HepG2 (cell line): ENCODE results near the gene E2F3. TPM values are rescaled to one million over a fixed set of nuclear protein-coding genes. Genes with fewer than 3 reads are reported as not detected.

Experiments used
- ATAC-seq: fragments of 200-7000 bp; cut with Tn5 transposase; 3 replicates; pipeline ENCODE4 v1.9.1; 2020; ENCODE audit warnings: mild to moderate bottlenecking, moderate library complexity
- BruUV-seq: library from RNA; stranded (reverse); fragments of 400-500 nt; replicated peaks from 2 replicates; lab custom pipeline; 2021; lab: Mats Ljungman, UMichigan
- CTCF ChIA-PET: fragments of 300-600 bp; formaldehyde crosslinking; extraction: SDS; loops from one replicate; lab custom pipeline; 2021; ENCODE audit warnings: low total read pairs, inconsistent platforms, low intra/inter-chr PET ratio; lab: Yijun Ruan, JAX
- POLR2A ChIA-PET: fragments of 350-600 bp; sonication (Branson Sonifier 250); formaldehyde crosslinking; loops from one replicate; lab custom pipeline; 2020; ENCODE audit warnings: antibody characterized with exemption, inconsistent platforms; lab: Yijun Ruan, JAX
- DNase-seq: peaks from one replicate; pipeline ENCODE4 v3.0.0-alpha.2; 2015; ENCODE audit warnings: low spot score
- FAIRE-seq: peaks from 3 replicates; lab custom pipeline; 2011; peaks lifted over from hg19 to GRCh38; lab: Jason Lieb, UNC
- H2AFZ ChIP-seq: one replicate; pipeline ENCODE4 v1.6.1; 2011; ENCODE audit warnings: low read length, inconsistent platforms
- H3K27ac ChIP-seq: fragments of 300-600 bp; 3 replicates; pipeline ENCODE4 v1.8.0; 2011; ENCODE audit warnings: mixed run types, mild to moderate bottlenecking, mixed read lengths, low read length, inconsistent platforms; ENCODE audit not compliant: insufficient read depth; ENCODE audit errors: extremely low read length
- H3K27me3 ChIP-seq, 2 experiments: fragments of 200-600 bp in 1 of 2; 2 replicates in 1 of 2; 3 replicates in 1 of 2; pipeline versions ENCODE4 v1.6.0 to v1.8.0; 2011; ENCODE audit warnings: low read length in 2 of 2, mild to moderate bottlenecking in 2 of 2, moderate library complexity in 2 of 2, inconsistent platforms in 1 of 2; ENCODE audit not compliant: insufficient read depth in 2 of 2, control insufficient read depth in 1 of 2
- H3K36me3 ChIP-seq, 2 experiments: fragments of 200-600 bp in 1 of 2; replicated peaks in 1 of 2; 2 replicates in 1 of 2; 3 replicates in 1 of 2; pipeline versions ENCODE4 v1.5.1 to v1.8.0; 2011; ENCODE audit warnings: low read length in 2 of 2, inconsistent platforms in 1 of 2; ENCODE audit not compliant: insufficient read depth in 2 of 2, control insufficient read depth in 1 of 2
- H3K4me1 ChIP-seq: 2 replicates; pipeline ENCODE4 v1.5.1; 2012; ENCODE audit warnings: low read length, inconsistent platforms; ENCODE audit not compliant: insufficient read depth
- H3K4me2 ChIP-seq: 2 replicates; pipeline ENCODE4 v1.6.0; 2011; ENCODE audit warnings: low read depth, low read length, inconsistent platforms
- H3K4me3 ChIP-seq, 3 experiments: fragments of 200-600 bp in 1 of 3; sonication (generic), shearing (Covaris generic) in 1 of 3; replicated peaks in 1 of 3; 2 replicates each; pipeline ENCODE4 v1.5.1; 2011 to 2016; ENCODE audit warnings: low read length in 3 of 3, inconsistent platforms in 2 of 3, low read depth in 2 of 3, mild to moderate bottlenecking in 2 of 3, control low read depth in 1 of 3, mixed read lengths in 1 of 3; ENCODE audit not compliant: insufficient read depth in 1 of 3
- H3K79me2 ChIP-seq: one replicate; pipeline ENCODE4 v1.6.1; 2011; ENCODE audit warnings: low read length, inconsistent platforms; ENCODE audit not compliant: insufficient read depth
- H3K9ac ChIP-seq: 2 replicates; pipeline ENCODE4 v1.6.0; 2011; ENCODE audit warnings: mild to moderate bottlenecking, low read depth, low read length, inconsistent platforms; ENCODE audit not compliant: insufficient read depth
- H3K9me3 ChIP-seq: 2 replicates; pipeline ENCODE4 v1.5.1; 2012; ENCODE audit warnings: mild to moderate bottlenecking, low read length
- H4K20me1 ChIP-seq: 2 replicates; pipeline ENCODE4 v1.6.0; 2011; ENCODE audit warnings: inconsistent platforms, mild to moderate bottlenecking, low read length, moderate library complexity; ENCODE audit not compliant: insufficient read depth
- CEBPZ ChIP-seq: IDR thresholded peaks from 2 replicates; pipeline ENCODE4 v1.6.1; 2012; ENCODE audit warnings: low read length, improper control_type of control experiment
- KDM1A ChIP-seq: IDR thresholded peaks from 2 replicates; pipeline ENCODE4 v1.6.1; 2016; ENCODE audit warnings: missing compliant biosample characterization
- KDM2A ChIP-seq: sonication (generic); formaldehyde crosslinking; IDR thresholded peaks from 2 replicates; pipeline ENCODE4 v1.4.0; 2020; ENCODE audit warnings: low read depth, missing genetic modification reagents, borderline replicate concordance
- RFXANK ChIP-seq: IDR thresholded peaks from 2 replicates; pipeline ENCODE4 v1.6.1; 2016
- SNAI1 ChIP-seq: sonication (generic); formaldehyde crosslinking; IDR thresholded peaks from 2 replicates; pipeline ENCODE4 v1.5.0; 2020; ENCODE audit warnings: mild to moderate bottlenecking, missing genetic modification reagents, borderline replicate concordance
- TSC22D2 ChIP-seq: sonication (generic); formaldehyde crosslinking; IDR thresholded peaks from 2 replicates; pipeline ENCODE4 v1.5.1; 2020; ENCODE audit warnings: missing genetic modification reagents, mild to moderate bottlenecking, borderline replicate concordance
- WIZ ChIP-seq: sonication (generic); formaldehyde crosslinking; IDR thresholded peaks from 2 replicates; pipeline ENCODE4 v1.5.1; 2020; ENCODE audit warnings: mild to moderate bottlenecking, missing genetic modification reagents
- ZFYVE20 ChIP-seq: sonication (generic); formaldehyde crosslinking; IDR thresholded peaks from 2 replicates; pipeline ENCODE4 v1.8.0; 2023; ENCODE audit warnings: low read depth, mild to moderate bottlenecking, moderate library complexity, missing genetic modification reagents, borderline replicate concordance
- ZNF263 ChIP-seq: sonication (generic); formaldehyde crosslinking; IDR thresholded peaks from 2 replicates; pipeline ENCODE4 v1.4.0; 2020; ENCODE audit warnings: missing genetic modification reagents
- ZNF567 ChIP-seq: sonication (generic); formaldehyde crosslinking; IDR thresholded peaks from 2 replicates; pipeline ENCODE4 v1.8.1; 2023; ENCODE audit warnings: mild to moderate bottlenecking, missing genetic modification reagents, borderline replicate concordance
- ZNF652 ChIP-seq: IDR thresholded peaks from 2 replicates; pipeline ENCODE4 v1.6.1; 2016; ENCODE audit warnings: low read depth, borderline replicate concordance
- ZSCAN29 ChIP-seq: sonication (generic); formaldehyde crosslinking; conservative IDR thresholded peaks from 2 replicates; pipeline ENCODE4 v1.4.0; 2020; ENCODE audit warnings: mild to moderate bottlenecking, missing genetic modification reagents
- WGBS: methylation state at CpG from one replicate; pipeline ENCODE4 v1.1.6; 2017; ENCODE audit warnings: low lambda C conversion rate; 5-methylcytosine and 5-hydroxymethylcytosine counted together
- in situ Hi-C: cut with HindIII; loops from 2 replicates; pipeline ENCODE4 v1.10.0; 2017; ENCODE audit warnings: low pct_unique_long_range_greater_than_20kb; ENCODE audit not compliant: extremely low pct_ligation_motif_present
- intact Hi-C: fragments of 100-400 bp; cut with micrococcal nuclease; formaldehyde crosslinking; loops from one replicate; pipeline ENCODE4 v1.10.0; 2022; ENCODE audit not compliant: unreplicated experiment
- polyA plus RNA-seq, 8 experiments: library from polyadenylated mRNA; depleted of rRNA in 3 of 8; stranded (reverse) in 7 of 8; unstranded in 1 of 8; fragments of >200 nt; fragmentation: Illumina TruSeq in 4 of 8; extraction: Trizol in 4 of 8; gene quantifications; 2 replicates each; pipeline versions ENCODE4 v1.2.1 to v1.2.3, GENCODE V29; 2011 to 2016; ENCODE audit warnings: low read depth in 4 of 8, missing spikeins in 1 of 8, mixed read lengths in 1 of 8; ENCODE audit not compliant: insufficient read depth in 1 of 8
- total RNA-seq, 5 experiments: library from RNA; depleted of rRNA; stranded (reverse); fragments of >200 nt; fragmentation: Illumina TruSeq; extraction: Trizol; gene quantifications; 2 replicates each; pipeline ENCODE4 v1.2.3, GENCODE V29; 2016; ENCODE audit warnings: low read depth in 1 of 5
- TF ChIP-seq, protein P1 (sequence below): sonication (generic); formaldehyde crosslinking; IDR thresholded peaks from 2 replicates; pipeline ENCODE4 v1.4.0; 2020; ENCODE audit warnings: missing genetic modification reagents

E2F3 gene
- total and polyA plus RNA-seq, 2 of the 13 experiments (the other 11 are each of a cell fraction or from before 2014, with no cell fraction given) = 8.5 to 12.7 TPM

DNA sequence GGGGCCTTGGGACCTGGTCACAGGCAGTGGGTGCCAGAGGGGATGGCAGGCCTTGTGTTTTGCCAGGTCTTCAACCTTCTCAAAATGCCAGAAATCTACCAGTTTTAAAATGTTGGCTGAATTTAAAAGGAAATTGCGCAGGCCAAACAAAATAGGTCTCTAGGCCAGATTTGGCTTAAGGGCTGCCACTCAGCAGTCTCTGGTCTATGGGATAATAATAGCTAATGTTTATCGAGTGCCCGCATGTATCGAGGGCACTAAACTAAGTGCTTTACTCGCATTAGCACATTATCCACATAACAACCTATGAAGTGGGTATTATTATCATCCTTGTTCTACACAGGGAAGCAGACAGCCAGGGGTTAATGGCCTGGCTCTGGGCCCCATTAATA is 11.0 kb downstream of the E2F3 start:
- POLR2A ChIA-PET = no interaction called here
- ATAC-seq = no peak
- TF ChIP-seq CEBPZ (no peak), ZNF652 (peak; percentile 13; the same call in 1 of the 2 replicates)
- TF ChIP-seq, all 625 proteins: peak for 1
- Histone ChIP-seq H3K4me1 (peaks cover 26% of the 10 kb centered on the region), H3K36me3 (peaks cover 2 to 20% of the 10 kb centered on the region in 2 experiments; a peak in 4 of 5 replicates), H3K4me2 (no peak overlapping the region), H3K9ac (no peak overlapping the region), H3K27me3 (no peaks in the 10 kb centered on the region), H2AFZ (no peak overlapping the region), H3K79me2 (peaks cover 98% of the 10 kb centered on the region), H3K27ac (no peak overlapping the region), H3K4me3 (no peak overlapping the region), H4K20me1 (peaks cover 19% of the 10 kb centered on the region), H3K9me3 (no peaks in the 10 kb centered on the region)
- FAIRE-seq (no peak), DNase-seq (no peak)
- intact Hi-C loops (no loop called here), in situ Hi-C loops (no loop called here)
- CTCF ChIA-PET = no interaction called here
- 100% methylated on average over 5 of the region's 5 CpGs for WGBS
- BruUV-seq = no TSS peak

GRCh38 chr6:20413826-20414225 is 12.1 kb downstream of the E2F3 start:
- in situ Hi-C loops = no loop called here
- CTCF ChIA-PET = no interaction called here
- H2AFZ ChIP-seq = no peak overlapping the region
- H4K20me1 ChIP-seq = peaks cover 19% of the 10 kb centered on the region
- ATAC-seq (no peak), DNase-seq (no peak), FAIRE-seq (no peak)
- H3K4me3 ChIP-seq = no peak overlapping the region
- no peak overlapping the region for H3K9ac ChIP-seq
- BruUV-seq = no TSS peak
- POLR2A ChIA-PET = no interaction called here
- no peak overlapping the region for H3K27ac ChIP-seq
- peaks cover 4 to 17% of the 10 kb centered on the region in 2 experiments; a peak in 4 of 5 replicates for H3K36me3 ChIP-seq
- no peak overlapping the region for H3K4me2 ChIP-seq
- peaks cover 26% of the 10 kb centered on the region for H3K4me1 ChIP-seq
- H3K79me2 ChIP-seq = peaks cover 98% of the 10 kb centered on the region
- no peaks in the 10 kb centered on the region for H3K27me3 ChIP-seq
- H3K9me3 ChIP-seq = no peaks in the 10 kb centered on the region
- 96% methylated on average over 3 of the region's 3 CpGs for WGBS
- intact Hi-C loops = no loop called here
- TF ChIP-seq SNAI1 (CRISPR knock-in tag) = no peak
- TF ChIP-seq, protein P1, sequence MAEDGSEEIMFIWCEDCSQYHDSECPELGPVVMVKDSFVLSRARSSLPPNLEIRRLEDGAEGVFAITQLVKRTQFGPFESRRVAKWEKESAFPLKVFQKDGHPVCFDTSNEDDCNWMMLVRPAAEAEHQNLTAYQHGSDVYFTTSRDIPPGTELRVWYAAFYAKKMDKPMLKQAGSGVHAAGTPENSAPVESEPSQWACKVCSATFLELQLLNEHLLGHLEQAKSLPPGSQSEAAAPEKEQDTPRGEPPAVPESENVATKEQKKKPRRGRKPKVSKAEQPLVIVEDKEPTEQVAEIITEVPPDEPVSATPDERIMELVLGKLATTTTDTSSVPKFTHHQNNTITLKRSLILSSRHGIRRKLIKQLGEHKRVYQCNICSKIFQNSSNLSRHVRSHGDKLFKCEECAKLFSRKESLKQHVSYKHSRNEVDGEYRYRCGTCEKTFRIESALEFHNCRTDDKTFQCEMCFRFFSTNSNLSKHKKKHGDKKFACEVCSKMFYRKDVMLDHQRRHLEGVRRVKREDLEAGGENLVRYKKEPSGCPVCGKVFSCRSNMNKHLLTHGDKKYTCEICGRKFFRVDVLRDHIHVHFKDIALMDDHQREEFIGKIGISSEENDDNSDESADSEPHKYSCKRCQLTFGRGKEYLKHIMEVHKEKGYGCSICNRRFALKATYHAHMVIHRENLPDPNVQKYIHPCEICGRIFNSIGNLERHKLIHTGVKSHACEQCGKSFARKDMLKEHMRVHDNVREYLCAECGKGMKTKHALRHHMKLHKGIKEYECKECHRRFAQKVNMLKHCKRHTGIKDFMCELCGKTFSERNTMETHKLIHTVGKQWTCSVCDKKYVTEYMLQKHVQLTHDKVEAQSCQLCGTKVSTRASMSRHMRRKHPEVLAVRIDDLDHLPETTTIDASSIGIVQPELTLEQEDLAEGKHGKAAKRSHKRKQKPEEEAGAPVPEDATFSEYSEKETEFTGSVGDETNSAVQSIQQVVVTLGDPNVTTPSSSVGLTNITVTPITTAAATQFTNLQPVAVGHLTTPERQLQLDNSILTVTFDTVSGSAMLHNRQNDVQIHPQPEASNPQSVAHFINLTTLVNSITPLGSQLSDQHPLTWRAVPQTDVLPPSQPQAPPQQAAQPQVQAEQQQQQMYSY = no peak
- no peak for TF ChIP-seq ZFYVE20 (CRISPR knock-in tag)
- TF ChIP-seq ZNF567 = no peak
- TF ChIP-seq TSC22D2 = no peak
- TF ChIP-seq ZNF263 (CRISPR knock-in tag) = no peak
- no peak for TF ChIP-seq RFXANK (CRISPR knock-in tag)
- no peak for TF ChIP-seq WIZ (CRISPR knock-in tag)
- no peak for TF ChIP-seq KDM1A (CRISPR knock-in tag)
- TF ChIP-seq ZSCAN29 (CRISPR knock-in tag) = no peak
- no peak for TF ChIP-seq KDM2A (CRISPR knock-in tag)
